K562 (cell line): ENCODE measurements around the gene DHX32.
"Not testable (repeated sequence)": the region's sequence is repeated elsewhere in the genome, so short reads cannot be mapped to it uniquely, and the experiment has no call there.

Source experiments
- ARID2 ChIP-seq: fragments of 450-650 bp; IDR thresholded peaks from 2 replicates; pipeline ENCODE4 v1.6.1; 2017; ENCODE audit warnings: antibody characterized with exemption, mild to moderate bottlenecking
- CTCF ChIP-seq, 3 experiments: IDR thresholded peaks in 2 of 3; conservative IDR thresholded peaks in 1 of 3; 2 replicates each; pipeline ENCODE4 v1.5.1; 2011 to 2012; ENCODE audit warnings: low read length in 3 of 3, mild to moderate bottlenecking in 3 of 3, control low read depth in 2 of 3, improper control_type of control experiment in 1 of 3, inconsistent platforms in 1 of 3, low read depth in 1 of 3, mixed read lengths in 1 of 3, moderate library complexity in 1 of 3; ENCODE audit not compliant: insufficient read depth in 2 of 3
- FOXK1 ChIP-seq: sonication (generic); formaldehyde crosslinking; IDR thresholded peaks from 2 replicates; pipeline ENCODE4 v1.8.0; 2022; ENCODE audit warnings: missing genetic modification reagents, mild to moderate bottlenecking, borderline replicate concordance
- HINFP ChIP-seq: fragments of 450-650 bp; conservative IDR thresholded peaks from 2 replicates; pipeline ENCODE4 v1.6.1; 2016; ENCODE audit warnings: missing genetic modification characterization, low read depth, mild to moderate bottlenecking, control low read depth, missing compliant biosample characterization
- RNF219 ChIP-seq: fragments of 250-450 bp; sonication (Bioruptor Pico); IDR thresholded peaks from 2 replicates; pipeline ENCODE4 v1.5.0; 2022; ENCODE audit warnings: mild to moderate bottlenecking
- TF ChIP-seq, protein P1 (sequence below): fragments of 150-350 bp; IDR thresholded peaks from 2 replicates; pipeline ENCODE4 v1.6.1; 2014; ENCODE audit warnings: low read depth, mild to moderate bottlenecking, low read length, borderline replicate concordance

- TF ChIP-seq CTCF (IDR thresholded peaks at IDR 0.05 in 2 of 3, conservative IDR thresholded peaks at IDR 0.05 in 1 of 3; ENCODE audit: insufficient read depth in 2 of 3, low read depth in 1 of 3, low read length in 3 of 3); RNF219; HINFP (tag); FOXK1 (CRISPR knock-in tag); ARID2: not testable (repeated sequence)
- TF ChIP-seq, protein P1, sequence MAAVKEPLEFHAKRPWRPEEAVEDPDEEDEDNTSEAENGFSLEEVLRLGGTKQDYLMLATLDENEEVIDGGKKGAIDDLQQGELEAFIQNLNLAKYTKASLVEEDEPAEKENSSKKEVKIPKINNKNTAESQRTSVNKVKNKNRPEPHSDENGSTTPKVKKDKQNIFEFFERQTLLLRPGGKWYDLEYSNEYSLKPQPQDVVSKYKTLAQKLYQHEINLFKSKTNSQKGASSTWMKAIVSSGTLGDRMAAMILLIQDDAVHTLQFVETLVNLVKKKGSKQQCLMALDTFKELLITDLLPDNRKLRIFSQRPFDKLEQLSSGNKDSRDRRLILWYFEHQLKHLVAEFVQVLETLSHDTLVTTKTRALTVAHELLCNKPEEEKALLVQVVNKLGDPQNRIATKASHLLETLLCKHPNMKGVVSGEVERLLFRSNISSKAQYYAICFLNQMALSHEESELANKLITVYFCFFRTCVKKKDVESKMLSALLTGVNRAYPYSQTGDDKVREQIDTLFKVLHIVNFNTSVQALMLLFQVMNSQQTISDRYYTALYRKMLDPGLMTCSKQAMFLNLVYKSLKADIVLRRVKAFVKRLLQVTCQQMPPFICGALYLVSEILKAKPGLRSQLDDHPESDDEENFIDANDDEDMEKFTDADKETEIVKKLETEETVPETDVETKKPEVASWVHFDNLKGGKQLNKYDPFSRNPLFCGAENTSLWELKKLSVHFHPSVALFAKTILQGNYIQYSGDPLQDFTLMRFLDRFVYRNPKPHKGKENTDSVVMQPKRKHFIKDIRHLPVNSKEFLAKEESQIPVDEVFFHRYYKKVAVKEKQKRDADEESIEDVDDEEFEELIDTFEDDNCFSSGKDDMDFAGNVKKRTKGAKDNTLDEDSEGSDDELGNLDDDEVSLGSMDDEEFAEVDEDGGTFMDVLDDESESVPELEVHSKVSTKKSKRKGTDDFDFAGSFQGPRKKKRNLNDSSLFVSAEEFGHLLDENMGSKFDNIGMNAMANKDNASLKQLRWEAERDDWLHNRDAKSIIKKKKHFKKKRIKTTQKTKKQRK = not testable (repeated sequence)
Measured at GRCh38 chr10:125927265-125927664, 46.2 kb upstream of the DHX32 start.
